ENCODE data around the gene HEG1.

DNA sequence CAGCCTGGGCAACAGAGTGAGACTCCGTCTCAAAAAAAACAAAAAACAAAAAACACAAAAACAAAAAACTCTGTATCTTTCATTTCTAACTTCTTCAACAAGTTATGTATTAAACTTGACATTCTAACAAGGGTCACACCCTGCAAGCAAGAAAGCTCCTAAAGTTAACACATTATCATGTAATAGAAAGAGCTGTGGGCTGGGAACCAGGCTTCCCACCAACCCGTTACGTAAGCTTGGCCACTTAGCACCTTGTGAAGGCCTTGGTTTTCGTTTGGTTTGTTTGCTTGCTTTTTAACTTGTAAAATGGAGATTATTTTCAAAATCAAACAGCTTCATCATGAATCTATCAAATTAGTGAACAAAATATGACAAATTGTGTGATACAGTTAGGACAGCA, 47.0 kb downstream of the HEG1 start:
- TF ChIP-seq, protein P1, sequence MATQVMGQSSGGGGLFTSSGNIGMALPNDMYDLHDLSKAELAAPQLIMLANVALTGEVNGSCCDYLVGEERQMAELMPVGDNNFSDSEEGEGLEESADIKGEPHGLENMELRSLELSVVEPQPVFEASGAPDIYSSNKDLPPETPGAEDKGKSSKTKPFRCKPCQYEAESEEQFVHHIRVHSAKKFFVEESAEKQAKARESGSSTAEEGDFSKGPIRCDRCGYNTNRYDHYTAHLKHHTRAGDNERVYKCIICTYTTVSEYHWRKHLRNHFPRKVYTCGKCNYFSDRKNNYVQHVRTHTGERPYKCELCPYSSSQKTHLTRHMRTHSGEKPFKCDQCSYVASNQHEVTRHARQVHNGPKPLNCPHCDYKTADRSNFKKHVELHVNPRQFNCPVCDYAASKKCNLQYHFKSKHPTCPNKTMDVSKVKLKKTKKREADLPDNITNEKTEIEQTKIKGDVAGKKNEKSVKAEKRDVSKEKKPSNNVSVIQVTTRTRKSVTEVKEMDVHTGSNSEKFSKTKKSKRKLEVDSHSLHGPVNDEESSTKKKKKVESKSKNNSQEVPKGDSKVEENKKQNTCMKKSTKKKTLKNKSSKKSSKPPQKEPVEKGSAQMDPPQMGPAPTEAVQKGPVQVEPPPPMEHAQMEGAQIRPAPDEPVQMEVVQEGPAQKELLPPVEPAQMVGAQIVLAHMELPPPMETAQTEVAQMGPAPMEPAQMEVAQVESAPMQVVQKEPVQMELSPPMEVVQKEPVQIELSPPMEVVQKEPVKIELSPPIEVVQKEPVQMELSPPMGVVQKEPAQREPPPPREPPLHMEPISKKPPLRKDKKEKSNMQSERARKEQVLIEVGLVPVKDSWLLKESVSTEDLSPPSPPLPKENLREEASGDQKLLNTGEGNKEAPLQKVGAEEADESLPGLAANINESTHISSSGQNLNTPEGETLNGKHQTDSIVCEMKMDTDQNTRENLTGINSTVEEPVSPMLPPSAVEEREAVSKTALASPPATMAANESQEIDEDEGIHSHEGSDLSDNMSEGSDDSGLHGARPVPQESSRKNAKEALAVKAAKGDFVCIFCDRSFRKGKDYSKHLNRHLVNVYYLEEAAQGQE (IDR thresholded peaks at IDR 0.05; ENCODE audit: low read depth): no peak
- TF ChIP-seq TAF1 (IDR thresholded peaks at IDR 0.05; ENCODE audit: low read depth) (no peak), RAD21 (IDR thresholded peaks at IDR 0.05; ENCODE audit: low read depth) (no peak), TCF12 (IDR thresholded peaks at IDR 0.05; ENCODE audit: low read depth) (no peak), NFIC (IDR thresholded peaks at IDR 0.05) (no peak), EGR1 (IDR thresholded peaks at IDR 0.05) (no peak), TEAD4 (IDR thresholded peaks at IDR 0.05) (no peak), CEBPB (IDR thresholded peaks at IDR 0.05) (no peak), CREB1 (IDR thresholded peaks at IDR 0.05; ENCODE audit: low read depth) (no peak), FOXM1 (IDR thresholded peaks at IDR 0.05; ENCODE audit: borderline replicate concordance, low read depth) (no peak)
- TF ChIP-seq, protein P2, sequence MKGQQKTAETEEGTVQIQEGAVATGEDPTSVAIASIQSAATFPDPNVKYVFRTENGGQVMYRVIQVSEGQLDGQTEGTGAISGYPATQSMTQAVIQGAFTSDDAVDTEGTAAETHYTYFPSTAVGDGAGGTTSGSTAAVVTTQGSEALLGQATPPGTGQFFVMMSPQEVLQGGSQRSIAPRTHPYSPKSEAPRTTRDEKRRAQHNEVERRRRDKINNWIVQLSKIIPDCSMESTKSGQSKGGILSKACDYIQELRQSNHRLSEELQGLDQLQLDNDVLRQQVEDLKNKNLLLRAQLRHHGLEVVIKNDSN (IDR thresholded peaks at IDR 0.05): no peak
- TF ChIP-seq, protein P3, sequence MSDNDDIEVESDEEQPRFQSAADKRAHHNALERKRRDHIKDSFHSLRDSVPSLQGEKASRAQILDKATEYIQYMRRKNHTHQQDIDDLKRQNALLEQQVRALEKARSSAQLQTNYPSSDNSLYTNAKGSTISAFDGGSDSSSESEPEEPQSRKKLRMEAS (IDR thresholded peaks at IDR 0.05): no peak
